ENCODE results near the gene SNCA.

GRCh38 chr4:89814362-89814761 lies 22.6 kb downstream of the SNCA start:
- TF ChIP-seq POLR2A (IDR thresholded peaks at IDR 0.05) (no peak), CTCF (IDR thresholded peaks at IDR 0.05) (no peak)
